GM19467 (cell line): ENCODE results near the gene PALLD.

ENCODE experiments used
- ATAC-seq: cut with Tn5 transposase; IDR thresholded peaks from one replicate; pipeline ENCODE4 v1.9.1; 2021; ENCODE audit warnings: mild to moderate bottlenecking, moderate library complexity; ENCODE audit not compliant: unreplicated experiment

Gene PALLD

DNA sequence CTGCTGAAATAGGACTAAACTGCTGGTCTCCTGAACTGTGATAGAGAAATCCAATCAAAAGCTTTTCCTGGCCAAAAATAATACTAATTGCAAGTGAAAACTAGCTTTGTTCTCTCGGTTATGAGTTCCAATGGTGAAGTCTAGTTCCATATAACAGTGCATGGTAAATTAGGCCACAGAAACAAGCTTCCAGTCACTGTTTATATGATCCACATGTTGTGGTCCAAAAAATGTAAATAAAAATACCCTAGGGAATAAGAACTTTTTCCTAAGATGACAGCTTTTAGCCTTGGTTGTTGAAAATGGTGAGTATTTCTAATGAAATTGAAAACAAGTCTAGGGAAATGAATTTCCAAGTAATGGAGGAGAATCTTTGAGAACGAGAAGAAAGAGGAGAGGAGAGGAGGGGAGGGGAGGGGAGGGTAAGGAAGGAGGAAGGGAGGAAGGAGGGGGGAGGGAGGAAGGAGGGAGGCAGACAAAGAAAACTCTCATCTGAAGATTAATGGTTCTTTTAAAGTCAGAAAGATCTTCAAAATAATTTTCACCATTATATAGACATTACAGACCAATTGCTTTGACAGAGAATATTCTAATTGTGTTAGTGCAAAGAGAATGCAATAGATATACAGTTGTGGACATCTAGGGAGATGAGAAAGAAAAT is 26.1 kb downstream of the PALLD start:
- ATAC-seq, result no peak

DNA sequence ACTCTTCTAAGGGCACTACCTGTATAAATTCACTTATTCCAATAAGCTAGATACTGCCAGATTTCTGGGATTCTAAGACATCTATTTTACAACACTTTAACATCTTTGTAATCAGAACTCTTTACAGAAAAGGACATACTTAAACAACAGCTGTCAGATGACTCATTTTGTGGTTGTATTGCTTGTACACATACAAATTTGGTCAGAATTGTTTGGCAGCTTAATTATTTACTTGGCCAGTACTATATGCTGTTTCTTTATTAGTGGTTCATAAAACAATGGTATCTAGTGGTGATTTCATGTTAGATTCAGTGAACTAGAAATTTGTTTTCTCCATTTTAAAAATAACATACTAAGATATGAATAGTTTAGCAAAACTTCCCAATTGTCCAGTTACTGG is 27.2 kb downstream of the PALLD start:
- no peak for ATAC-seq

DNA sequence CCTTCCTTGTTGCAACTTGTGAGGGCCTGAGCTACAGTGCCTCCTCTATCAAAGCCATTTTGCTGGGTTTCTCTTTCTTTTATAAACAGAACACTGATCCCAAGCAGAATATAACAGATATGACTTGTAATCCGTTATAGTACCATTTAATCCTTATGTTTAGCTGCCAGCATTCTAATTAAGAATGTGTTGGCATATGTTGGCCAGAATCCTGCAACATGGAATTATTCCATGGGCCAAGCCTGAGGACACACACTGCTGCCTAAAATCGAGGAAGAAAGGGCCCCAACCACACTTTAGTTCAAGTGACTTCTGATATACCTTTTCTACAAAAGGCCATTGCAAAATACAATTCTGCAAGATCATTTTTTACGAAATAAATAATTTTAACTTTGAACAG is 28.0 kb downstream of the PALLD start:
- no peak for ATAC-seq

DNA sequence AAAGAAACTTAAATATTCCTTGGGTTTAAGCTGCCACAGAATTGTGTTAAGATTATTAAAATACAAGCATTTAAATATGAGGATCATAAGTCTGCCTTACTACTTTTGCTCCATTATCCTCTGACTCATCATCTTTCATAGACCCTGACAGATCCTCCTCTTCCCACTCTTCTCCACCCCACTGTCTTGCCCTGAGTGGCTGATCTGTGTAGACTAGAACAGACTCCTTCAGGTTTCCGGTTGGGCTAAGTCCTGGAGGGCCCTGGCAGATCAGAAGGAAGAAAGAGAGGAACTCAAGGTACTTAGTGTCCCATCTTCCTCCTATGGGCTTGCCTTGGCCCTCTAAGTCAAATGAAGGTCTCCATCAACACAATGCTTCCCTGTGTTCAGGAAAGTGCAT is 30.7 kb downstream of the PALLD start:
- ATAC-seq, result no peak

DNA sequence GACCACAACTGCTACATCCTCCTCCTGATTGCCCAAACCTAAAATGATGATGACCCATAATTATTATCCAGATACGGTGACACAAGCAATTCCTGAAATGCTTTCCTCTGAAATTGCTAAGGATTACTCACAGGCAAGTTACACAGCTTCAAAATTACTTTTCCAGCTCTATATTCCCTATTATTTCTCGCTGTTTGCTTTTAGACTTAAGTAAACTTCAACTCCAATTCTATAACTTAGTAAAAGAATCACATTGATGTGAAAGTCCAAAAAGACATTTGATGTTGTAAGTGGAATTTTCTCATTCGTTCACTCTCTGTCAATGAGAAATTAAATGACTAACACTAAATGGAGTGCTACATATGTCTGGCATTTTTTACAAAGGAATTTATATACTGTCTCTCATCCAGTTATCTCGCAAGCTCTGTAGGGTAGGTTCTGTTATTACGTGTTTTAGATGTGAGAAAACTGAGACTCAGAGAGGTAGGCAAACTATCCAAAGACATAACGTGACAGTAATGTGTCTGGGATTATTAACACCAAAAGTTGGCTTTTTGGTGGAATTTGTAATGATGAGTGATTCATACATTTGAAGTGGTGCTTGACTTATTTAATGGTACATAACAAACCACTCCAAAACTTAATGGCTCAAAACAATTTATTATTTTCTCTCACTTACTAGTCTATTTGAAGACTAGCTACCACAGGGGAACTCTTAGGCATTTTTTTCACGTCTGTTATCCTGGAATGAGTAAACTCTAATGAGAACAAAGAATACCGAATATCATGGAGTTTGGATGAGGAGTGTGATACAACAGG is 31.5 kb downstream of the PALLD start:
- no peak for ATAC-seq

DNA sequence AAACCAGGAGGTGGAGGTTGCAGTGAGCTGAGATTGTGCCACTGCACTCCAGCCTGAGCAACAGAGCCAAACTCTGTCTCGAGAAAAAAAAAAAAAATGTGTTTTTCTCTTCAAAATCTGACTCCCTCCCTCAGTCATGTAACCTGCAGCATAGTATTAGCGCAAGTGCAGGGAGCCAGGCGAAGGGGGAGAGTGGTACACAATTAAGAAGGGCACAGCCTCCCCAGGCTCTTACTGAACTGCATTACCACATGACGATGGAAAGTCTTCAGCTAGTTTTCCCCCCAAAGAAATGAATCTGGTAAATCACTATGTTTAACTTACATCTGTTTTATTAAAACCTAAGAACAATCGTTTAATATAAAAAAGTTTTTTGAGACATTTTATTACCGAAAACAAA is 32.4 kb downstream of the PALLD start:
- ATAC-seq, result no peak

DNA sequence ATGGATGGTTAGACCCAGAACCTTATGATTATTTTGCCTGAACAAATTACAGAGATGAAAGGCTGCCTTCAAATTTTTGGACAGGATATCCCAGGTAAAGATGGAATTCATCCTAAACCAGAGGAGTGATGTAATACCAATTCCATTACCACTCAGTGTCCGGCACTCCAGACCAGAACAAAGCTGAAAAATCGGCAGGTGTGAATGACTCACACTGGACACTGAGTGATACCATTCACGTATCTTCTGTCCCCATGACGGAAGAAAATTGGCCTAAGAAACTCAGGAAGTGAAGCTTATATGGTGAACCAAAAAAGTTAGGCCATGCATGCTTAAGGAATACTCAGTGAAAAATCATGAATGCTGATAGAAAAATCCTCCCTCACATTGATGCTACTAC is 34.5 kb downstream of the PALLD start:
- ATAC-seq, result no peak

DNA sequence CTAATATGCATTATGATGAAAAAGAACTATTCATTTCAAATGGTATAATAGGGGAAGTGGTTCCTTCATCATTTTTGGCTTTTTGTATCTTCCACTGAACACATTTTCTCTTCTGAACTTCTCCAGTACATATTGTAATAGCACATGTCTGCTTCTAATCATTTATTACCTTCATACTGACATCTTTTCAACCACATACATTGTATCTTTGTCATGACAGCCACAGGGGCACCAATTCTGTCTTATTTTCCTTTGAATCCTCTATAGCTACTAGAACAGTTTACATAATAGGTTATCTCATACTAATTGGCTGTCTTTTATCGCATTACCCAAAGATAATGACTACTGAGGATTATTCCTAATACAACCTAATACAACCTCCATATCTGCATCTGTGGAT is 37.7 kb downstream of the PALLD start:
- ATAC-seq, result no peak

DNA sequence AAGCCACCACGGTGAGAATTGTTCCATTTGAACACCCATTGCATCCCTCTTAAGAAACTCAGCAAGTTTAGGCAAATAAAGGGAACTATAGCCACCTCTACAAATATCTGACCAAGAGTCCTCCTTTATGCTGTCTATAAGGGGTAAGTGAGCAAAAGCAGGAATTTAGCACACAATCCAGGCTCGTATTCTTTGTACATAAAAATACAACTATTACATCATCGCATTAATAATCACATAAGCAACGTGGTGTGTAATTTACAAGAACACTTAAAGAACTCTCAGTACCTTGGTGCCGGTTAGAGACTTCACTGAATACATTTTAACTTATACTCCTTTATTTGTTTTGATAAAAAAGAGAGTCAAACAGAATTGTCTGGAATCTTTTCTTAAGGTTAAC is 38.8 kb downstream of the PALLD start:
- no peak for ATAC-seq

DNA sequence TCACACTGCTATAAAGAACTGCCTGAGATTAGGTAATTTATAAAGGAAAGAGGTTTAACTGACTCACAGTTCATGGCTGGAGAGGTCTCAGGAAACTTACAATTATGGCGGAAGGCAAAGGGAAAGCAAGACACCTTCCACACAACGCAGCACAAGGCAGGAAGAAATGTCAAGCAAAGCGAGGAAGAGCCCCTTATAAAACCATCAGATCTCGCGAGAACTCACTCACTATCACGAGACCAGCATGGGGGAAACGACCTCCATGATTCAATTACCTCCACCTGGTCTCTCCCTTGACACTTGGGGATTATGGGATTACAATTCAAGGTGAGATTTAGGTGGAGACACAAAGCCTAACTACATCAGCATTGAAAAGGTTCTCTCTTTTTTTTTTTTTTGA is 39.6 kb downstream of the PALLD start:
- ATAC-seq, result no peak

DNA sequence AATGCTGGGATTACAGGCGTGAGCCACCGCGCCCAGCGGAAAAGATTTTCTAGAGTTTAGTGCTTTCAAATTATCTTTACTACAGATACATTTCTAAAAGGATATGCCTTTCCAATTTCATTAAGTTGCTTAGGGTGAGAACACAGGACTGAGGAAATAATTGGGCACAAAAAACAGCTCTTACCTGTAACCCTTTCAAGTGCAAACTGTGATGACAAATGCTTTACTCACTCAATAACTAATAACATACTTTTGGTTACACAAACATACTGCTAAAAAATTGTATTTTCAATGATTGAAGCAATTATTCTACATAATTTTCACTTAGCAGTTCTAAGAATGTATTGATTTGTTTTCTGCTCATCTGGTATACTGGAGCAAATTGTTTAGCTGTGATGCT is 40.2 kb downstream of the PALLD start:
- no peak for ATAC-seq

DNA sequence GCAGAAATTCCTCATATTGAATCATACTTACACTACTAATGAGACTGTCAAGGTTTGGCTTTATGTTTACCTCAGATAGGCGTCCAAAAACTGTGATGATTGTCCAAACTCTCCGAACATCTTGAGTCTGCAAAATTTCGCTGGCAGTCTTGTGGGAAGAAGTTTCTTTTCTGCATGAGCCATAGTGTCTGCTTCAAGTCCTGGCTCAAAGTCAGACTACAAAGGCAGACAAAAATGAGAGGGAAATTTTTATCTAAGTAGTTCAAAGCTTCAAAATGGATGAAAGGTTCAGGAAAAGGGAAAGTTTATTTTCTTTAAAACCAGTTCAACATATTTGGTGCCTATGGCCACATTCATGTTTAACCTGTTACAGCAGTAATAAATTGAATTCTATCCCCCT is 40.7 kb downstream of the PALLD start:
- ATAC-seq, result no peak

DNA sequence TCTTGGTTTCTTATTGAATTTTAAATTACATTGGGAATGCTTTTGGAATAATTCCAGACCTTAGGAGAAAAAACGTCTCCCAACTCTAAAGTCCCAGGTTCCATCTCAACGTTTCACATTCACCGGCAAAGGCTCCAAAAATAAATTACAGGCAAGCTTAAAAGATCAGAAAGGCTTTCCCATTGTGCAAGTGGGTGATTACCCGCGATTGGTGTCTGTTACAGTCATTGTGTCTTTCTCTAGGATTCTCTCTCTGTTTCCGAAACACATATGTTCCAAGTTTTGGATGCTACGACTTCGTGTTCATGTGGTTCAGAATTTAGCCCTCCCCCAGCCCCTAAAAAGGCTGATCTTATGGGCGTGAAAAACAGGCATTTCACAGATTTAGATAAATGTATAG is 41.8 kb downstream of the PALLD start:
- ATAC-seq, result no peak

DNA sequence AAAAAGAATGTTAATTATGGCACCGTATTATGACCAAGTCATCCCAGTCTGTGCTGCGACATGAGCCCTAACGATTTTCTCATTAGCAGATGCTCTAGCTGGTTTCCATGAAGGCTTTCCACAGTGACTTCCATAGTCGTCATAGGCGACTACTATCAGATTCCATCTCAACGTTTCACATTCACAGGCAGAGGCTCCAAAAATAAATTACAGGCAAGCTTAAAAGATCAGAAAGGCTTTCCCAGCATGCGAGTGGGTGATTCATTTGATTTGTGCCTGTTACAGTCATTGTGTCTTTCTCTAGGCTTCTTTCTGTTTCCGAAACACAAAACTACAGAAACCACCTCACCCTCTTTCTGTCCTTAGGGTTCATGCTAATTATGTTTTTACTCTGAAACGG is 43.2 kb downstream of the PALLD start:
- no peak for ATAC-seq

DNA sequence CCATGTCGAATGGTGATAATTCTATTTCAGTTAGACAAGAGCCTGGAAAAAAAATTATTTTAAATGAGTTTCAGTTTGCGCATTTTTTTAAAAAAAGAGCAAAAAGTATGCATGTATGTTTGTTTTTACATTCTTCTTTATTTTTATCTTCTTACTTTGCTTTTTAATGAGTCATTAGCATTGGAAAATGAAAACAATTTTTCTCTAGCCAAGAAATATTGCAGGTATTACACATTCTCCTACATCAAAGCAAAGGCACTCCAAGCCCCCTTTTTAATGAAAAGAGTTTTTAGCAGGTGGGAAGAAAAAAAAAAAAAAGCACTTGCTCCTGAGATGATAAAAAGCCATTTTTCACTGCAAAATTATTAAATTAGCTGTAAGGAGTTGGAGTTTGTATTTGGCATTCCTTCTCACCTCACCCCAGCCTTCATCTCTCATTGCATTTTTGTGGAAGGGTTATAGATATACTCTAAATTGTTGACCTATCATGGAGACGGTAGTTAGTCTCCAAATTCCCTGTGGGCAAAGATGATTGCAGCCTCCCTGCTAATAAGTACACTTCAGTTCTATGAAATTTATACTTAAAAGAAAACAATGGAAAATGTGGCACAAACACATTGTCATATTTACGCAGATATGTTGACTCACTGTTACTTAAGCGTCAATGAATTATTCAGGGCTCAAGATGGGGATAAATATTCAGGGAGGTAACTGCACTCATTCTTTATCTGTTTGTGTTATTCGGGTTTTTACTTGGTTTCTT is 43.8 kb downstream of the PALLD start:
- ATAC-seq, result no peak

DNA sequence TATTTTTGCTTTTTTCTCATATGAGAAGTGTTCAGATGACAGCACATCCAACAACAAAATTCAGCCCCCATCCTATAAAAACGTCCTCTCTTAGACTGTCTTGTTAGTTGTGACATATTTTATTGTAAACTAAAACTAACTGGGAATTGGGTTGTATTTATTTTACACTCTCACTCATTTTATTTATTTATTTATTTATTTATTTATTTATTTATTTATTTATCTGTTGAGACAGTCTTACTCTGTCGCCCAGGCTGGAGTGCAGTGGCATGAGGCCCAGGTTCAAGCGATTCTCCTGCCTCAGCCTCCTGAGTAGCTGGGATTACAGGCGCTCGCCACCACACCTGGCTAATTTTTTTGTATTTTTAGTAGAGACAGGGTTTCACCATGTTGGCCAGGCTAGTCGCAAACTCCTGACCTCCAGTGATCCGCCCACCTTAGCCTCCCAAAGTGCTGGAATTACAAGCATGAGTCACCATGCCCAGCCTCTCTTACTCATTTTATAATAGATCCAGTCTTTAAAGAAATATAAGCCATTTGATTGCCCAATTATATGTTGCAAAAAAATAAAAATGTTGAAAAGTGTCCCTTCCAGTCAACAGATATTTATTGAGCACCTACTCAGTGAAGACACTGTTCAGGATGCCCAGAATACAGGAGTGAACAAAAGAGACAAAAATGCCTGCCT is 44.6 kb downstream of the PALLD start:
- ATAC-seq, result no peak

DNA sequence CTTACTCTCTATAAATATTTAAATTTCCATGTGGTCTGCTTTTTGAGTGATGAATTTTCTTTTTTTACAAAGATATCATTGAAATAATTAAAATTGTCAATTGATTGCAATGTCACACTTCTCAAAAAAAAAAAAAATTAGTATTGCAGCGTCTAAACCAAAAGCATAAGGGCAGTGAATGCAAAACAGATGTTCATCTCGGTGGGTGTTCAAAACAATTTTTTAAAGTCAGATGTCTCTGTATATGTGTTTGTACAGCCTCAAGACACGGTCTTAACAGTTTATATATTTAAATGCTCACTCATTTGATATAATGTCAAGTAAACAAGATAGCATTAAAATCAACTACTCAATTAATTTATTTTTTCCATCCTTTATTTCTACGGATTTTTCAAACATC is 52.3 kb downstream of the PALLD start:
- ATAC-seq, result no peak

DNA sequence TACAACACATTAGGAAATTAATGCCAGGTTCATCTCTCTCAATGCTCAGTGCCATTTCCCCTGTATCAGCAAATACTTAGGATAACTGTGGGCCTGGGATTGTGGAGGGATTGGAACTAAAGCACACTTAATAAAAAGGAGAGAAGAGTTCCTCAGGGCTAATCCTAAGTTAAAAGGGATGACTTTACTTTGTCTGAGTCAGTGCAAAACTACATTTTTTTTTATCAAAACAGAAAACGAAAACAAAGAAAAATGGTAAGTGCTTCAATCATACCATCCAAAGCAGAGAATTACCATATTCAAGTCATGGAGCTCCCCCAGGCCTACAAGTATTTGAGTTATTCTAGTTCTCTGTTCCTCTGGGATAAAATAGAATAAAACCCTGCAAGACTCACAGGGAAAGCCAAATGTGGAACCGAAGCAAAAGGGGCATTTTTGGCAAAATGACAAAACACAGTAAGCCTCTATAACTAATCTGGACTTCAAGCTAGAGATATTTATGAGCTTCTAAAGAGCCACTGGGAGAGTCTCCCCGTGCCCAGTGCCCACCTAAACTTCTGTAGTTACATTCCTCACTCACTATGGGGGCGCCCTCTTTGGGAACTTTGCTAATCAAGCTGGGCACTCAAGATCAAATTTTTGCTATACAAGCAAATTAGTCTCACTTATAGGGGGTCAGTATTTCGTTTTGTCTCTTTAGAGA is 53.4 kb downstream of the PALLD start:
- no peak for ATAC-seq

DNA sequence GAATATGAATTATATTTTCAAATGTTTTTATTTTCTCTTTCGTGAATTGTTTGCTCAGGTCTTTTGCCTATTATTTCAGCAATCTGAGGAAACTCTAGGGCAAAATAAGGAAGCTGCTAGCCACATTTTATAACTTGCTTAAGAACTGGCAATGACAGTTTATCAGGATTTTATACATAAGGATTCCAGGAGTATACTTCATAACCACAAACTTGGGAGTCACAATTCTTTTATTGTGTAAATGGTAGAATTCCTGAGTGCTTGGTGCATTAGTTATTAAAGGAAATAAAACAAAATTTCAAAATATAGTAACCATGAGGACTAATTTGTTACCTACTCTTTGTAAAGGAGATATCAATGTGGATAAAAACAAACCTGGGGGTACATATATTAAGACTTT is 54.4 kb downstream of the PALLD start:
- ATAC-seq, result no peak

DNA sequence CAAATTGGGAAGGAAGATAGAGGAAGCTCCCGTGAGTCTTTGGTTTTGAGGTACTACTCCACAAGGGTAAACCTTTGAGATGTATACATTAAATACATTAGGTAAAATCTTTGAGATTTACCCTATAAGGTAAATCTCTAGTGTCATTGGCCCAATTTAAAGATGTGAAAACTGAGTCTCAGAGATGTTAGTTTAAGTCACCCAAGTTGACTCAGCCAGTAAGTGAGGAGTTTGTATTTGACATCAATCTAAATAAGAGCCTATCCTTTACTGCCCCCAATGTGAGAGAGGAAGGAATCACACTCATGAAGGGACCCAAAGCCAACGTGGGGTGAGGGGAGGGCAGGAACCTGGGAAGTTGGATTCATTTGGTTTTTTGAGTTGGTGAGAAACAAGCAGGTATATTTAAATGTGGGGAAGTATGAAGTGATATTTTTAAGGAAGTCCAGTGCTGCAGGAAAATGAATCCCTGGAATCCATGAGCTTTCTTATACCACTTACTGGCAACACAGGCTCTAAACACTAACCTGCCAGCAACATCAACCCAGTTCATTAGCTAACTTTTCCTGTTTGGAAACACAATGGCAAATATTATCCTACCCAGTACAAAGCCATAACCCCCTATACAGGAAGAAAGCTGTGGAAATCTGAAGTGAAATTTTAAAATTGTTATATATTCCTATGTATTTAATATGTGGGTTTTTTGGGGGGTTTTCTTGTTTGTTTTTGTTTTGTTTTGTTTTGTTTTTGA is 55.3 kb downstream of the PALLD start:
- ATAC-seq, result no peak
